ENCODE data around the gene LAMTOR2.
"Not testable (repeated sequence)": the region's sequence is repeated elsewhere in the genome, so short reads cannot be mapped to it uniquely, and the experiment has no call there.

Gene LAMTOR2

GRCh38 chr1:156054500-156055280 lies at the start of gene LAMTOR2:
LAMTOR2 (plus strand) TSS chr1:156054782; CDS start chr1:156054890, 108 bp downstream.
- peak; percentile 96 for DNase-seq (ENCODE audit: low spot score)

GRCh38 chr1:156004843-156005584 lies 49.6 kb upstream of the LAMTOR2 start:
- DNase-seq (ENCODE audit: low spot score), result no peak

- DNase-seq (ENCODE audit: low spot score), result no peak
These were observed 47.8 kb upstream of the LAMTOR2 start for GRCh38 chr1:156006666-156007376.

GRCh38 chr1:156009404-156009803 lies 45.2 kb upstream of the LAMTOR2 start:
- no peak for DNase-seq (ENCODE audit: low spot score)

GRCh38 chr1:156012051-156012817 lies 42.3 kb upstream of the LAMTOR2 start:
- no peak for DNase-seq (ENCODE audit: low spot score)

- DNase-seq (ENCODE audit: low spot score), result no peak
These were observed 39.8 kb upstream of the LAMTOR2 start for GRCh38 chr1:156014829-156015228.

- no peak for DNase-seq (ENCODE audit: low spot score)
These were observed 34.7 kb upstream of the LAMTOR2 start for GRCh38 chr1:156019946-156020292.

GRCh38 chr1:156020293-156021092 lies 34.1 kb upstream of the LAMTOR2 start, which contains the start of gene SSR2:
SSR2 (minus strand) TSS chr1:156020951; CDS start chr1:156020167, 784 bp downstream.
- DNase-seq (ENCODE audit: low spot score), result peak; percentile 91

- DNase-seq (ENCODE audit: low spot score), result no peak
These were observed 33.5 kb upstream of the LAMTOR2 start for GRCh38 chr1:156021093-156021428.

GRCh38 chr1:156021954-156022353 lies 32.6 kb upstream of the LAMTOR2 start:
- no peak for DNase-seq (ENCODE audit: low spot score)

GRCh38 chr1:156024801-156025200 lies 29.8 kb upstream of the LAMTOR2 start:
- DNase-seq (ENCODE audit: low spot score), result no peak

- DNase-seq (ENCODE audit: low spot score), result no peak
These were observed 28.7 kb upstream of the LAMTOR2 start for GRCh38 chr1:156025876-156026275.

- no peak for DNase-seq (ENCODE audit: low spot score)
These were observed 28.0 kb upstream of the LAMTOR2 start for GRCh38 chr1:156026588-156026987.

GRCh38 chr1:156033011-156033410 lies 21.6 kb upstream of the LAMTOR2 start:
- no peak for DNase-seq (ENCODE audit: low spot score)

GRCh38 chr1:156034991-156035390 lies 19.6 kb upstream of the LAMTOR2 start:
- not testable (repeated sequence) for DNase-seq (ENCODE audit: low spot score)

GRCh38 chr1:156042828-156043227 lies 11.8 kb upstream of the LAMTOR2 start:
- DNase-seq (ENCODE audit: low spot score), result no peak

- no peak for DNase-seq (ENCODE audit: low spot score)
These were observed 9.5 kb upstream of the LAMTOR2 start for GRCh38 chr1:156045076-156045475.

- DNase-seq (ENCODE audit: low spot score), result no peak
These were observed 5.8 kb upstream of the LAMTOR2 start for GRCh38 chr1:156048663-156049258.

GRCh38 chr1:156050376-156050775 lies 4.2 kb upstream of the LAMTOR2 start:
- DNase-seq (ENCODE audit: low spot score), result no peak

- no peak for DNase-seq (ENCODE audit: low spot score)
These were observed 3.4 kb upstream of the LAMTOR2 start for GRCh38 chr1:156051011-156051725.

All from SW480 (cell line).